IMR-90 (cell line): Measurements from ENCODE around the gene NUDT7. TPM values are rescaled to one million over a fixed set of nuclear protein-coding genes. Genes with fewer than 3 reads are reported as not detected.

Experiments used
- ATAC-seq: fragments of 200-7000 bp; cut with Tn5 transposase; 2 replicates; pipeline ENCODE4 v1.9.1; 2020; ENCODE audit warnings: low read depth, mild to moderate bottlenecking, moderate library complexity
- BruUV-seq: library from RNA; stranded (reverse); fragments of 400-500 nt; replicated peaks from 2 replicates; lab custom pipeline; 2021; lab: Mats Ljungman, UMichigan
- CTCF ChIA-PET: fragments of 300-600 bp; formaldehyde crosslinking; extraction: SDS; loops from one replicate; lab custom pipeline; 2021; ENCODE audit warnings: antibody characterized with exemption; lab: Yijun Ruan, JAX
- POLR2A ChIA-PET: fragments of 300-600 bp; sonication (Branson Sonifier 250); formaldehyde crosslinking; loops from one replicate; lab custom pipeline; 2022; ENCODE audit warnings: antibody characterized with exemption; ENCODE audit not compliant: unreplicated experiment; lab: Charles Lee
- DNase-seq: peaks from one replicate; pipeline ENCODE4 v3.0.0; 2013
- H2AFZ ChIP-seq: replicated peaks from 2 replicates; pipeline ENCODE3; 2013; ENCODE audit warnings: low read length, mild to moderate bottlenecking; ENCODE audit not compliant: poor library complexity
- H2AK5ac ChIP-seq: 2 replicates; pipeline ENCODE4 v1.6.1; 2013; ENCODE audit warnings: low read depth, low read length, inconsistent platforms
- H2AK9ac ChIP-seq: replicated peaks from 2 replicates; pipeline ENCODE3; 2013; ENCODE audit warnings: mild to moderate bottlenecking, low read depth, low read length, moderate library complexity; ENCODE audit not compliant: poor library complexity
- H2BK120ac ChIP-seq: 2 replicates; pipeline ENCODE4 v1.6.1; 2013; ENCODE audit warnings: low read depth, low read length, inconsistent platforms
- H2BK15ac ChIP-seq: 3 replicates; pipeline ENCODE4 v1.6.1; 2013; ENCODE audit warnings: low read depth, low read length, inconsistent platforms
- H2BK20ac ChIP-seq: 2 replicates; pipeline ENCODE4 v1.6.1; 2013; ENCODE audit warnings: low read depth, mild to moderate bottlenecking, inconsistent platforms, low read length, moderate library complexity
- H2BK5ac ChIP-seq: 2 replicates; pipeline ENCODE4 v1.6.1; 2013; ENCODE audit warnings: mild to moderate bottlenecking, low read depth, low read length, inconsistent platforms; ENCODE audit not compliant: poor library complexity, severe bottlenecking
- H3K14ac ChIP-seq: replicated peaks from 2 replicates; pipeline ENCODE4 v1.6.1; 2013; ENCODE audit warnings: low read depth, low read length, inconsistent platforms
- H3K18ac ChIP-seq: 2 replicates; pipeline ENCODE4 v1.6.1; 2013; ENCODE audit warnings: low read depth, low read length, control low read depth
- H3K23ac ChIP-seq: 2 replicates; pipeline ENCODE4 v1.6.1; 2013; ENCODE audit warnings: low read depth, low read length, inconsistent platforms
- H3K27ac ChIP-seq: 2 replicates; pipeline ENCODE4 v1.5.1; 2013; ENCODE audit warnings: mild to moderate bottlenecking, control low read depth, low read length; ENCODE audit not compliant: insufficient read depth
- H3K27me3 ChIP-seq: 2 replicates; pipeline ENCODE4 v1.6.1; 2013; ENCODE audit warnings: low read length; ENCODE audit not compliant: control insufficient read depth, insufficient read depth
- H3K36me3 ChIP-seq: 2 replicates; pipeline ENCODE4 v1.6.1; 2013; ENCODE audit warnings: low read length, mixed read lengths; ENCODE audit not compliant: control insufficient read depth, insufficient read depth
- H3K4ac ChIP-seq: 2 replicates; pipeline ENCODE4 v1.6.1; 2013; ENCODE audit warnings: low read depth, low read length, inconsistent platforms
- H3K4me1 ChIP-seq: 2 replicates; pipeline ENCODE4 v1.6.1; 2013; ENCODE audit warnings: low read length, mixed read lengths; ENCODE audit not compliant: control insufficient read depth, insufficient read depth
- H3K4me2 ChIP-seq: 2 replicates; pipeline ENCODE4 v1.6.1; 2013; ENCODE audit warnings: low read depth, mild to moderate bottlenecking, control low read depth, low read length, moderate library complexity
- H3K4me3 ChIP-seq: 2 replicates; pipeline ENCODE4 v1.5.1; 2013; ENCODE audit warnings: low read depth, mild to moderate bottlenecking, control low read depth, low read length, moderate library complexity; ENCODE audit not compliant: insufficient read depth
- H3K56ac ChIP-seq: 2 replicates; pipeline ENCODE4 v1.6.1; 2013; ENCODE audit warnings: low read length, inconsistent platforms; ENCODE audit not compliant: insufficient read depth; ENCODE audit errors: extremely low read depth
- H3K79me1 ChIP-seq, 2 experiments: 2 replicates each; pipeline ENCODE4 v1.6.1; 2013; ENCODE audit warnings: low read length in 2 of 2, inconsistent platforms in 1 of 2, low read depth in 1 of 2
- H3K9ac ChIP-seq: 2 replicates; pipeline ENCODE4 v1.6.1; 2013; ENCODE audit warnings: low read depth, low read length, control low read depth
- H3K9me1 ChIP-seq: 2 replicates; pipeline ENCODE4 v1.6.1; 2013; ENCODE audit warnings: low read length, inconsistent platforms; ENCODE audit not compliant: insufficient read depth
- H3K9me3 ChIP-seq: 2 replicates; pipeline ENCODE4 v1.6.1; 2013; ENCODE audit warnings: low read length; ENCODE audit not compliant: control insufficient read depth, insufficient read depth
- H4K20me1 ChIP-seq: 2 replicates; pipeline ENCODE4 v1.6.1; 2013; ENCODE audit warnings: low read length, inconsistent platforms; ENCODE audit not compliant: insufficient read depth
- H4K5ac ChIP-seq: 2 replicates; pipeline ENCODE4 v1.6.1; 2013; ENCODE audit warnings: mild to moderate bottlenecking, low read depth, low read length, control low read depth
- H4K8ac ChIP-seq, 2 experiments: 2 replicates each; pipeline ENCODE4 v1.6.1; 2013; ENCODE audit warnings: low read depth in 2 of 2, low read length in 2 of 2, control low read depth in 1 of 2, inconsistent platforms in 1 of 2
- H4K91ac ChIP-seq: 2 replicates; pipeline ENCODE4 v1.6.1; 2013; ENCODE audit warnings: low read depth, low read length, inconsistent platforms; ENCODE audit not compliant: insufficient read depth
- BHLHE40 ChIP-seq: fragments of 150-350 bp; IDR thresholded peaks from 2 replicates; pipeline ENCODE4 v1.6.1; 2016; ENCODE audit warnings: mild to moderate bottlenecking, low read depth, low read length
- CEBPB ChIP-seq: IDR thresholded peaks from 2 replicates; pipeline ENCODE4 v1.6.1; 2012; ENCODE audit warnings: low read depth, low read length, improper control_type of control experiment
- CHD1 ChIP-seq: IDR thresholded peaks from 2 replicates; pipeline ENCODE4 v1.6.1; 2012; ENCODE audit warnings: low read depth, low read length, improper control_type of control experiment
- ELK1 ChIP-seq: fragments of 150-350 bp; IDR thresholded peaks from 2 replicates; pipeline ENCODE4 v1.6.1; 2016; ENCODE audit warnings: low read depth, mild to moderate bottlenecking, low read length, moderate library complexity, borderline replicate concordance
- MAFK ChIP-seq: IDR thresholded peaks from 2 replicates; pipeline ENCODE4 v1.6.1; 2012; ENCODE audit warnings: low read depth, low read length, improper control_type of control experiment
- MAZ ChIP-seq: IDR thresholded peaks from 2 replicates; pipeline ENCODE4 v1.6.1; 2012; ENCODE audit warnings: low read depth, mild to moderate bottlenecking, low read length, improper control_type of control experiment, moderate library complexity, borderline replicate concordance
- MXI1 ChIP-seq: IDR thresholded peaks from 2 replicates; pipeline ENCODE4 v1.6.1; 2012; ENCODE audit warnings: low read depth, mild to moderate bottlenecking, low read length, moderate library complexity, borderline replicate concordance
- NFE2L2 ChIP-seq: fragments of 150-350 bp; IDR thresholded peaks from 2 replicates; pipeline ENCODE4 v1.6.1; 2016; ENCODE audit warnings: low read depth, mild to moderate bottlenecking, low read length
- POLR2A ChIP-seq: IDR thresholded peaks from 2 replicates; pipeline ENCODE4 v1.6.1; 2012; ENCODE audit warnings: mild to moderate bottlenecking, low read depth, low read length
- RCOR1 ChIP-seq: IDR thresholded peaks from 2 replicates; pipeline ENCODE4 v1.6.1; 2012; ENCODE audit warnings: mild to moderate bottlenecking, low read length, improper control_type of control experiment; ENCODE audit not compliant: insufficient replicate concordance
- RFX5 ChIP-seq: IDR thresholded peaks from 2 replicates; pipeline ENCODE4 v1.8.0; 2012; ENCODE audit warnings: low read depth, mild to moderate bottlenecking, low read length, moderate library complexity
- SMC3 ChIP-seq: fragments of 150-350 bp; IDR thresholded peaks from 2 replicates; pipeline ENCODE4 v1.6.1; 2016; ENCODE audit warnings: low read depth, mild to moderate bottlenecking, antibody characterized with exemption, low read length, moderate library complexity
- WGBS, 2 experiments: methylation state at CpG; one replicate each; pipeline versions ENCODE4 v1.1.5 to v1.1.7; 2013; ENCODE audit warnings: missing lambda C conversion rate in 2 of 2; ENCODE audit not compliant: insufficient read length in 1 of 2; ENCODE audit errors: extremely low coverage in 2 of 2; 5-methylcytosine and 5-hydroxymethylcytosine counted together
- dilution Hi-C: fragments of 300-500 bp; cut with HindIII; formaldehyde crosslinking; loops from one replicate; pipeline ENCODE4 v1.14.3; 2018; ENCODE audit warnings: low sequenced_read_pairs; ENCODE audit not compliant: unreplicated experiment
- in situ Hi-C: fragments of 300-500 bp; cut with MboI; formaldehyde crosslinking; loops from 3 replicates; pipeline ENCODE4 v1.14.3; 2019; ENCODE audit warnings: low sequenced_read_pairs, inconsistent platforms, mixed read lengths
- intact Hi-C: fragments of 100-400 bp; cut with micrococcal nuclease; formaldehyde crosslinking; loops from 2 replicates; pipeline ENCODE4 v1.10.0; 2022
- polyA plus RNA-seq, 3 experiments: library from polyadenylated mRNA; depleted of rRNA; stranded (reverse); fragments of >200 nt; gene quantifications; 2 replicates each; pipeline ENCODE4 v1.2.3, GENCODE V29; 2012; ENCODE audit warnings: low replicate concordance in 1 of 3
- total RNA-seq: library from RNA; depleted of rRNA; stranded (reverse); fragments of >200 nt; gene quantifications from 2 replicates; pipeline ENCODE4 v1.2.3, GENCODE V29; 2012
- TF ChIP-seq, protein P1 (sequence below): conservative IDR thresholded peaks from 2 replicates; pipeline ENCODE4 v1.5.1; 2012; ENCODE audit warnings: mild to moderate bottlenecking, low read depth, low read length, improper control_type of control experiment
- TF ChIP-seq, protein P2 (sequence below): fragments of 150-350 bp; IDR thresholded peaks from 2 replicates; pipeline ENCODE4 v1.6.1; 2017; ENCODE audit warnings: mild to moderate bottlenecking, antibody characterized with exemption, low read length, low read depth

Gene NUDT7
- total and polyA plus RNA-seq, 2 of the 4 experiments (the other 2 are of a cell fraction) = 4.3 to 6.2 TPM

DNA sequence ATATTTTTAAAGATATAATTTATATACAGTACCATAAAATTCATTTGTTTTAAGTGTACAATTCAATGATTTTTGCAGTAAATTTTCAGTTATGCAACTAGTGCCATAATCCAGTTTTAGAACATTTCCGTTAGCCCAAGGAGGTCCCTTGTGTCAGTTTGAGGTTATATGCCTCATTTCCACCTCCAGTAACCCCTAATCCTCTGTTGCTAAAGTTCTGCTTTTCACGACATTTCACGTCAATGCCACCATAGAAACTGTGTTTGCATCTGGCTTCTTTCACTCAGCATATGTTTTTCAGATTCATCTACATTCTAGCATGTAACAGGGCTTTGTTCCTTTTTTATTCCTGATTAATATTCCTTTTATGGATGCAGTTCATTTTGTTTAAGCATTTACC is 42.4 kb upstream of the NUDT7 start:
- Histone ChIP-seq H3K27ac (no peak overlapping the region), H3K4ac (no peak overlapping the region), H3K9ac (no peak overlapping the region), H2BK15ac (no peak overlapping the region), H3K14ac (no peak overlapping the region), H2BK20ac (no peak overlapping the region), H3K23ac (no peak overlapping the region), H4K5ac (no peak overlapping the region), H3K56ac (no peak overlapping the region), H3K4me3 (no peak overlapping the region), H4K8ac (no peak overlapping the region), H3K18ac (no peak overlapping the region), H2BK5ac (no peak overlapping the region), H4K20me1 (no peaks in the 10 kb centered on the region), H4K91ac (no peak overlapping the region), H2AFZ (no peak overlapping the region), H3K79me1 (no peaks in the 10 kb centered on the region), H3K4me2 (no peak overlapping the region), H2BK120ac (no peak overlapping the region), H3K36me3 (no peaks in the 10 kb centered on the region), H3K9me3 (no peaks in the 10 kb centered on the region), H2AK9ac (no peak overlapping the region), H3K4me1 (peaks cover 1% of the 10 kb centered on the region; the same call in 1 of the 2 replicates), H3K9me1 (no peaks in the 10 kb centered on the region), H3K27me3 (peaks cover 14% of the 10 kb centered on the region), H2AK5ac (no peak overlapping the region)
- POLR2A ChIA-PET = no interaction called here
- no peak for DNase-seq
- TF ChIP-seq CHD1 (no peak), BHLHE40 (no peak), SMC3 (no peak), NFE2L2 (no peak), MXI1 (no peak), ELK1 (no peak), POLR2A (no peak), RCOR1 (no peak), MAZ (no peak), CEBPB (no peak), RFX5 (no peak), MAFK (no peak)
- TF ChIP-seq, protein P1, sequence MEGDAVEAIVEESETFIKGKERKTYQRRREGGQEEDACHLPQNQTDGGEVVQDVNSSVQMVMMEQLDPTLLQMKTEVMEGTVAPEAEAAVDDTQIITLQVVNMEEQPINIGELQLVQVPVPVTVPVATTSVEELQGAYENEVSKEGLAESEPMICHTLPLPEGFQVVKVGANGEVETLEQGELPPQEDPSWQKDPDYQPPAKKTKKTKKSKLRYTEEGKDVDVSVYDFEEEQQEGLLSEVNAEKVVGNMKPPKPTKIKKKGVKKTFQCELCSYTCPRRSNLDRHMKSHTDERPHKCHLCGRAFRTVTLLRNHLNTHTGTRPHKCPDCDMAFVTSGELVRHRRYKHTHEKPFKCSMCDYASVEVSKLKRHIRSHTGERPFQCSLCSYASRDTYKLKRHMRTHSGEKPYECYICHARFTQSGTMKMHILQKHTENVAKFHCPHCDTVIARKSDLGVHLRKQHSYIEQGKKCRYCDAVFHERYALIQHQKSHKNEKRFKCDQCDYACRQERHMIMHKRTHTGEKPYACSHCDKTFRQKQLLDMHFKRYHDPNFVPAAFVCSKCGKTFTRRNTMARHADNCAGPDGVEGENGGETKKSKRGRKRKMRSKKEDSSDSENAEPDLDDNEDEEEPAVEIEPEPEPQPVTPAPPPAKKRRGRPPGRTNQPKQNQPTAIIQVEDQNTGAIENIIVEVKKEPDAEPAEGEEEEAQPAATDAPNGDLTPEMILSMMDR = no peak
- TF ChIP-seq, protein P2, sequence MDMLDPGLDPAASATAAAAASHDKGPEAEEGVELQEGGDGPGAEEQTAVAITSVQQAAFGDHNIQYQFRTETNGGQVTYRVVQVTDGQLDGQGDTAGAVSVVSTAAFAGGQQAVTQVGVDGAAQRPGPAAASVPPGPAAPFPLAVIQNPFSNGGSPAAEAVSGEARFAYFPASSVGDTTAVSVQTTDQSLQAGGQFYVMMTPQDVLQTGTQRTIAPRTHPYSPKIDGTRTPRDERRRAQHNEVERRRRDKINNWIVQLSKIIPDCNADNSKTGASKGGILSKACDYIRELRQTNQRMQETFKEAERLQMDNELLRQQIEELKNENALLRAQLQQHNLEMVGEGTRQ = no peak
- CTCF ChIA-PET = no interaction called here
- dilution Hi-C loops = no loop called here
- ATAC-seq = no peak
- in situ Hi-C loops = loop anchor here (5.0 kb wide), 1 partner anchor 292 kb away; no protein-coding TSS in a partner anchor
- BruUV-seq = no TSS peak
- intact Hi-C loops = no loop called here
- 58% methylated on average over 3 of the region's 3 CpGs; no CpG with 5 or more reads in 1 of the 2 experiments for WGBS, 2 experiments
